NB4 (cell line): Measurements from ENCODE around the gene CREB3L2.

Experiments
- DNase-seq: peaks from one replicate; pipeline ENCODE4 v3.0.0; 2010; ENCODE audit warnings: low read depth
- H3K4me3 ChIP-seq: one replicate; pipeline ENCODE4 v1.5.1; 2011; ENCODE audit warnings: mild to moderate bottlenecking, low read depth, low read length, moderate library complexity
- MYC ChIP-seq: IDR thresholded peaks from 2 replicates; pipeline ENCODE4 v1.6.1; 2011; ENCODE audit warnings: low read depth, low read length
- POLR2A ChIP-seq: IDR thresholded peaks from 2 replicates; pipeline ENCODE4 v1.6.1; 2011; ENCODE audit warnings: mild to moderate bottlenecking; ENCODE audit not compliant: insufficient read length; ENCODE audit errors: extremely low read depth
- TF ChIP-seq, protein P1 (sequence below): IDR thresholded peaks from 2 replicates; pipeline ENCODE4 v1.6.1; 2011; ENCODE audit warnings: low read depth, low read length
- TF ChIP-seq, protein P2 (sequence below): IDR thresholded peaks from one replicate; pipeline ENCODE4 v1.5.1; 2012; ENCODE audit warnings: low read depth, low read length

The CREB3L2 gene

DNA sequence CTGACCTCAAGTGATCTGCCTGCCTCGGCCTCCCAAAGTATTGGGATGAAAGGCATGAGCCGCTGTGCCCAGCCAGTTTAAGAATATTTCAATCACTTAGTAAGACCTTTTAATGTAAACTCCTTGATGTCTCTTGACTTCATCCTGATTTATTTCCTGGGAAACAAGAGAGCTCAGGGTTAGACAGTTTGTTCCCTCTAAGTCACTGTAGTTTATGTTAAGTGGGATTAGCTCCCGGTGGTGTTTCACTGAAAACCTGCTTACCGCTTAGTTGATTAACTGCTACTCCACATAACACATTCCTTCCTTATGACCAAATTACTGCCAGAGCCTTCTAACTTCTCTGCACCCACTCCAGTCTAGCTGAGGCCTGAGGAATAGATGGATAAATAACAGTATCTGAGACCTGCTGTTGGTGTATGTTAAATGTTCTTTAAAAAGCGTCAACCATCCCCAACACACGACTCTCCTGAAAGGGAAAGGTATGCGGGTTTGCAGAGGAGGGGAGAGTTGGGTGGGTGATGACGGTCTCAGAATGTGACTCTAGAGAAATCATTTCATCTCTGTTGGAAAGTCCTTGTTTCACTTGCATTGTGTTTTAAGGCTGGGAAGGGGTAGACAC is 48.7 kb downstream of the CREB3L2 start:
- DNase-seq = no peak
- no peak overlapping the region for H3K4me3 ChIP-seq
- TF ChIP-seq POLR2A (no peak), MYC (no peak)
- TF ChIP-seq, protein P1, sequence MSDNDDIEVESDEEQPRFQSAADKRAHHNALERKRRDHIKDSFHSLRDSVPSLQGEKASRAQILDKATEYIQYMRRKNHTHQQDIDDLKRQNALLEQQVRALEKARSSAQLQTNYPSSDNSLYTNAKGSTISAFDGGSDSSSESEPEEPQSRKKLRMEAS = no peak
- TF ChIP-seq, protein P2, sequence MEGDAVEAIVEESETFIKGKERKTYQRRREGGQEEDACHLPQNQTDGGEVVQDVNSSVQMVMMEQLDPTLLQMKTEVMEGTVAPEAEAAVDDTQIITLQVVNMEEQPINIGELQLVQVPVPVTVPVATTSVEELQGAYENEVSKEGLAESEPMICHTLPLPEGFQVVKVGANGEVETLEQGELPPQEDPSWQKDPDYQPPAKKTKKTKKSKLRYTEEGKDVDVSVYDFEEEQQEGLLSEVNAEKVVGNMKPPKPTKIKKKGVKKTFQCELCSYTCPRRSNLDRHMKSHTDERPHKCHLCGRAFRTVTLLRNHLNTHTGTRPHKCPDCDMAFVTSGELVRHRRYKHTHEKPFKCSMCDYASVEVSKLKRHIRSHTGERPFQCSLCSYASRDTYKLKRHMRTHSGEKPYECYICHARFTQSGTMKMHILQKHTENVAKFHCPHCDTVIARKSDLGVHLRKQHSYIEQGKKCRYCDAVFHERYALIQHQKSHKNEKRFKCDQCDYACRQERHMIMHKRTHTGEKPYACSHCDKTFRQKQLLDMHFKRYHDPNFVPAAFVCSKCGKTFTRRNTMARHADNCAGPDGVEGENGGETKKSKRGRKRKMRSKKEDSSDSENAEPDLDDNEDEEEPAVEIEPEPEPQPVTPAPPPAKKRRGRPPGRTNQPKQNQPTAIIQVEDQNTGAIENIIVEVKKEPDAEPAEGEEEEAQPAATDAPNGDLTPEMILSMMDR = no peak

DNA sequence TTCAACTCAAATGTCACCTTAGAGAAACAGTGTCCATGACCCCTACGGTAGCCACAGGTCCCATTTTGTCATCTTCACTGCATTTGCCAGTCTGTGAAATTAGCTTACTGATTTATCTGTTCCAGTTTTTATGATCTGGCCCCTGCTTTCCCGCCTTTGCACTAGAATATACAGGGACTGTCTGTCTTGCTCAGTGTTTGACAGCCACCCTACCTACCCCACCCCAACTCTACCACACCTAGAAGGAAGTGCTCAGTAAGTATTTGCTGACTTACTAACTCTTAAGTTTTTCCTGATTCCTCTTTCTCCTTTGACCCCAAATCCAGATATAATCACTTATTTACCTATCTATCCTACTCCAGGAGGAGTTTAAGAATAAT is 49.5 kb downstream of the CREB3L2 start:
- DNase-seq = no peak
- TF ChIP-seq, protein P1 = no peak
- TF ChIP-seq, protein P2 = no peak
- TF ChIP-seq MYC (no peak), POLR2A (no peak)
- H3K4me3 ChIP-seq = no peak overlapping the region

DNA sequence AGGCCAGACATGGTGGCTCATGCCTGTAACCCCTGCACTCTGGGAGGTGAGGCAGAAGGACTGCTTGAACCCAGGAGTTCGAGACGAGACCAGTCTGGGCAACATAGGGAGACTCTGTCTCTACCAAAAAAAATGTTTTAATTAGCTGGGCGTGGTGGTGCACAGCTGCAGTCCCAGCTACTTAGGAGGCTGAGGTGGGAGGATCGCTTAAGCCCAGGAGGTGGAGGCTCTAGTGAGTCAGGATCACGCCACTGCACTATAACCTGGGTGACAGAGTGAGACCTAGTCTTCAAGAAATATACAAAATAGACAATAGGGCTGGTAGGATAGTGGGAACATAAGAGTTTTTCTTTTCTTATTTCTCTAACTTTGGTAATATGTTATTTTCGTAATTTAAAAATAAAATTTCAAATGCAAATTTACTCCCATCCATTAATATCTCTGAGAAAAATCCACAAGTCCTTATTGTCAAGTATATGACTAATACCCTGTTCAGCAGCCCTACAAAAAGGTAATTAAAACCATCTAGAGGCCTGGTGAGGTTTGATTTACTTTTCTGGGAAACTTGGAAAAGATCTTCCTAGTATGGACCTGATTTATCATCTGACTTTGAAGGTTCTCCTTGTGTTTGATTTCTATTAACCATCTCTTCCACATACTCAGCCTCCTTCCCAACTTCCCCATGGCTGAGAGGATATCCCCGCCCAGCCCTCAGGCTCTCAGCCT is 50.0 kb downstream of the CREB3L2 start:
- DNase-seq = no peak
- no peak for TF ChIP-seq MYC
- TF ChIP-seq, protein P2 = no peak
- no peak for TF ChIP-seq POLR2A
- TF ChIP-seq, protein P1 = no peak
- H3K4me3 ChIP-seq = no peak overlapping the region

DNA sequence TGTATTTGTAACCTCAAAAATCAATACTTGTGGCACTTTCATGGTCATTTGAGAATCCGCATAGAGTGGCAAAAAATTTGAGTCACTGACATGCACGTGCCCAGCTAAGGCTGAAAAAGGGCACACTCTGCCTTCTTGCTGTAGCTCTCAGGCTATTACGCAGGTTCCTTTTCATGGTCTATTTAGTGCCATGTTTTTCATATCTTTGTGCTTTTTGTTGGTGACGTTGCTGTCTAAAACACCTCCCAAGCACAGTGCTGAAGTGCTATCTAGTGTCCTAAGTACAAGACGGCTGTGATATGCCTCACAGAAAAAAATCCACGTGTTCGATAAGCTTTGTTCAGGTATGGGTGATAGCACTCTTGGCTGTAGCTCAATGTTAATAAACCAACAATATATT is 50.9 kb downstream of the CREB3L2 start:
- no peak for TF ChIP-seq POLR2A
- no peak for TF ChIP-seq MYC
- TF ChIP-seq, protein P2 = no peak
- TF ChIP-seq, protein P1 = no peak
- H3K4me3 ChIP-seq = no peak overlapping the region
- DNase-seq = no peak

DNA sequence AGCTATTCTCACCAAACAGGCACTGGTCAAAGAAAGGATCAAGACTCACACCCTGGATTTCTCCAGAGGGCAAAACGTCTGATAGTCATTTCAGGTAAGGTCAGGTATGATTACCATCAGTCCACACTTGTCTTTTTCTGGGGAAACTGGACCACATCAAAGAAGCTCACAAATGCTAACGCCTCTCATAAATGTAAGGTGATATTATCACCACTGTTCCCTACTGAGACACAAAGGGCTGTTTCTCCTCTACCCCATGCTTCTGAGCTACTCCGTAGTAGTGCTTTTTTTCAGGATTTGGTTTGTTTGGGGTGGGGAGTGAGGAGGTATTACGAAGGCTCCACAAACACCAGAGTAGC is 51.6 kb downstream of the CREB3L2 start:
- DNase-seq = no peak
- TF ChIP-seq POLR2A (no peak), MYC (no peak)
- TF ChIP-seq, protein P1 = no peak
- TF ChIP-seq, protein P2 = no peak
- no peak overlapping the region for H3K4me3 ChIP-seq
